Neural progenitor cell (in vitro differentiated cells): ENCODE measurements around the gene SNX32. TPM values are rescaled to one million over a fixed set of nuclear protein-coding genes. Genes with fewer than 3 reads are reported as not detected.

Experiments
- DNase-seq: peaks from one replicate; pipeline ENCODE4 v3.0.0-alpha.2; 2016; ENCODE audit warnings: low spot score
- H2AFZ ChIP-seq: fragments of 200-600 bp; sonication (generic); replicated peaks from 2 replicates; pipeline ENCODE4 v1.6.1; 2016; ENCODE audit warnings: antibody characterized with exemption
- H3F3A ChIP-seq: fragments of 200-600 bp; sonication (generic); 2 replicates; pipeline ENCODE4 v1.6.1; 2016; ENCODE audit warnings: antibody characterized with exemption, low read depth
- H3K27ac ChIP-seq: fragments of 200-600 bp; sonication (generic); 2 replicates; pipeline ENCODE4 v1.5.1; 2016; ENCODE audit warnings: mild to moderate bottlenecking
- H3K27me3 ChIP-seq: fragments of 200-600 bp; sonication (generic); 2 replicates; pipeline ENCODE4 v1.6.1; 2016; ENCODE audit warnings: mild to moderate bottlenecking, moderate library complexity
- H3K36me3 ChIP-seq: fragments of 200-600 bp; sonication (generic); 2 replicates; pipeline ENCODE4 v1.5.1; 2016
- H3K4me1 ChIP-seq: fragments of 200-600 bp; sonication (generic); 2 replicates; pipeline ENCODE4 v1.6.1; 2016; ENCODE audit warnings: mixed run types
- H3K4me2 ChIP-seq: fragments of 200-600 bp; sonication (generic); 2 replicates; pipeline ENCODE4 v1.6.1; 2016
- H3K4me3 ChIP-seq: fragments of 200-600 bp; sonication (generic); 2 replicates; pipeline ENCODE4 v1.5.1; 2016
- H3K79me2 ChIP-seq: fragments of 200-600 bp; sonication (generic); 2 replicates; pipeline ENCODE4 v1.6.1; 2016; ENCODE audit warnings: low read depth
- H3K9ac ChIP-seq: fragments of 200-600 bp; sonication (generic); 2 replicates; pipeline ENCODE4 v1.6.1; 2016
- H3K9me3 ChIP-seq: fragments of 200-600 bp; sonication (generic); 2 replicates; pipeline ENCODE4 v1.5.1; 2016; ENCODE audit warnings: low read depth
- H4K20me1 ChIP-seq: fragments of 200-600 bp; sonication (generic); 2 replicates; pipeline ENCODE4 v1.6.1; 2016; ENCODE audit warnings: low read depth
- H3K27ac Mint-ChIP-seq: 3 replicates; pipeline ENCODE4 v1.8.0; 2021; ENCODE audit warnings: mixed read lengths
- H3K27me3 Mint-ChIP-seq: 2 replicates; pipeline ENCODE4 v1.8.0; 2022; ENCODE audit warnings: low read depth, mild to moderate bottlenecking, inconsistent platforms, moderate library complexity, mixed read lengths; ENCODE audit not compliant: insufficient read depth
- H3K36me3 Mint-ChIP-seq: 3 replicates; pipeline ENCODE4 v1.8.0; 2021; ENCODE audit warnings: mixed read lengths
- H3K4me1 Mint-ChIP-seq: 3 replicates; pipeline ENCODE4 v1.8.0; 2021; ENCODE audit warnings: mixed read lengths
- H3K4me3 Mint-ChIP-seq: 3 replicates; pipeline ENCODE4 v1.8.0; 2021; ENCODE audit warnings: mild to moderate bottlenecking, moderate library complexity, mixed read lengths
- H3K9me3 Mint-ChIP-seq: 3 replicates; pipeline ENCODE4 v1.8.0; 2020; ENCODE audit warnings: mixed read lengths
- EZH2 ChIP-seq: fragments of 200-600 bp; sonication (generic); IDR thresholded peaks from 2 replicates; pipeline ENCODE4 v1.6.1; 2017; ENCODE audit warnings: antibody characterized with exemption, mild to moderate bottlenecking, moderate library complexity
- EZH2phosphoT487 ChIP-seq: fragments of 200-600 bp; sonication (generic); IDR thresholded peaks from 2 replicates; pipeline ENCODE4 v1.6.1; 2017; ENCODE audit warnings: antibody characterized with exemption
- total RNA-seq: library from RNA; depleted of rRNA; stranded (reverse); fragments of >200 nt; gene quantifications from 2 replicates; pipeline ENCODE4 v1.2.3, GENCODE V29; 2015; ENCODE audit warnings: low replicate concordance
- TF ChIP-seq, protein P1 (sequence below): fragments of 200-600 bp; sonication (generic); IDR thresholded peaks from 2 replicates; pipeline ENCODE4 v1.5.1; 2017; ENCODE audit warnings: antibody characterized with exemption, mild to moderate bottlenecking

SNX32 gene
- total RNA-seq, 1 donor from 2014 or later: 1.4 TPM

- Mint-ChIP-seq H3K36me3 (peaks cover 4% of the 10 kb centered on the region), H3K9me3 (no peaks in the 10 kb centered on the region), H3K4me1 (peaks cover 7% of the 10 kb centered on the region), H3K4me3 (no peak overlapping the region), H3K27me3 (peaks cover 4% of the 10 kb centered on the region), H3K27ac (no peak overlapping the region)
- no peaks in the 10 kb centered on the region for H4K20me1 ChIP-seq
- no peak for TF ChIP-seq EZH2
- TF ChIP-seq, protein P1, sequence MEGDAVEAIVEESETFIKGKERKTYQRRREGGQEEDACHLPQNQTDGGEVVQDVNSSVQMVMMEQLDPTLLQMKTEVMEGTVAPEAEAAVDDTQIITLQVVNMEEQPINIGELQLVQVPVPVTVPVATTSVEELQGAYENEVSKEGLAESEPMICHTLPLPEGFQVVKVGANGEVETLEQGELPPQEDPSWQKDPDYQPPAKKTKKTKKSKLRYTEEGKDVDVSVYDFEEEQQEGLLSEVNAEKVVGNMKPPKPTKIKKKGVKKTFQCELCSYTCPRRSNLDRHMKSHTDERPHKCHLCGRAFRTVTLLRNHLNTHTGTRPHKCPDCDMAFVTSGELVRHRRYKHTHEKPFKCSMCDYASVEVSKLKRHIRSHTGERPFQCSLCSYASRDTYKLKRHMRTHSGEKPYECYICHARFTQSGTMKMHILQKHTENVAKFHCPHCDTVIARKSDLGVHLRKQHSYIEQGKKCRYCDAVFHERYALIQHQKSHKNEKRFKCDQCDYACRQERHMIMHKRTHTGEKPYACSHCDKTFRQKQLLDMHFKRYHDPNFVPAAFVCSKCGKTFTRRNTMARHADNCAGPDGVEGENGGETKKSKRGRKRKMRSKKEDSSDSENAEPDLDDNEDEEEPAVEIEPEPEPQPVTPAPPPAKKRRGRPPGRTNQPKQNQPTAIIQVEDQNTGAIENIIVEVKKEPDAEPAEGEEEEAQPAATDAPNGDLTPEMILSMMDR: no peak
- TF ChIP-seq EZH2phosphoT487: no peak
- H3K4me2 ChIP-seq: no peak overlapping the region
- H3F3A ChIP-seq: no peaks in the 10 kb centered on the region
- H3K9ac ChIP-seq: no peak overlapping the region
- no peak overlapping the region for H3K27ac ChIP-seq
- H3K9me3 ChIP-seq: no peaks in the 10 kb centered on the region
- H3K4me1 ChIP-seq: no peaks in the 10 kb centered on the region
- no peak overlapping the region for H2AFZ ChIP-seq
- DNase-seq: no peak
- peaks cover 6% of the 10 kb centered on the region for H3K27me3 ChIP-seq
- H3K36me3 ChIP-seq: no peaks in the 10 kb centered on the region
- no peaks in the 10 kb centered on the region for H3K79me2 ChIP-seq
- H3K4me3 ChIP-seq: no peak overlapping the region
These were observed 21.8 kb upstream of the SNX32 start for GRCh38 chr11:65811764-65812475.

DNA sequence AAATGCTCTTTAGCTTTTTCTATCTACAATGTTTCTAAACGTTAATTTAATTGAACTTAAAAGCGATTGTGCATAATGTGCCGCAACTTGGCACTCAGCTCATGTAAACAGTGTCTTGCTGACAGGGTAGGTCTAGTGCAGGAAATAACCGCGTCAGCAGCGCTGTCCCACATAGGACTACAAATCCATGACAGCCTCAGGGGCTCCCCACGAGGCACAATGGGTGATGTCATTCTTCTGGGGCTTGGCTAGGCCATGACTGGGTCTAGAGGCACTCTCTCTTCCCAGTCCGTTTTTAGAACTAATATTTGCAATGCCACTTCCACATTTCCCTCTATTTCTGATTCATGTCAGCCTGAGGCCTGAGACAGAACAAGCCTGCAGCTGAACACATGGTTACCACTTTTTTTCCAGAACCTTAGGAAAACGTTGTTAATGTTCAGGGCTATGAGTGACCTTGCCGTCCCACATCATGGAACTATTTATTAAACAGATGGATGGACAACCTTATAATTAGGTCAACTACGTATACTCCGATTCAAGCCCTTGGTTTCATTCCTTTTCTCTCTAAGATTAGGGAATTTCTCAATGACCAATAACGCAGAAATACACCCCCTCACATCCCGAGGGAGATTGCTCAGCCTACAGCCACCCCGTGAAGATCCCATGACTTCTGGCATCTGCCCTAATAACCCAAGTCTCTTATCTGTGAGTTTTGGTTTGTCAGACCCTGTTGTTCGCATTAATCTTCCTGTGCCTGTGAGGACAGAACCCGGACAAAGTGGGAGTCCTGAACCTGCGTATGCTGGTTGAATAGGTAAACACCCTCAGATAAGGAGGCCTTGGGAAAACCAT, 19.4 kb upstream of the SNX32 start:
- no peaks in the 10 kb centered on the region for H3K9me3 Mint-ChIP-seq

DNA sequence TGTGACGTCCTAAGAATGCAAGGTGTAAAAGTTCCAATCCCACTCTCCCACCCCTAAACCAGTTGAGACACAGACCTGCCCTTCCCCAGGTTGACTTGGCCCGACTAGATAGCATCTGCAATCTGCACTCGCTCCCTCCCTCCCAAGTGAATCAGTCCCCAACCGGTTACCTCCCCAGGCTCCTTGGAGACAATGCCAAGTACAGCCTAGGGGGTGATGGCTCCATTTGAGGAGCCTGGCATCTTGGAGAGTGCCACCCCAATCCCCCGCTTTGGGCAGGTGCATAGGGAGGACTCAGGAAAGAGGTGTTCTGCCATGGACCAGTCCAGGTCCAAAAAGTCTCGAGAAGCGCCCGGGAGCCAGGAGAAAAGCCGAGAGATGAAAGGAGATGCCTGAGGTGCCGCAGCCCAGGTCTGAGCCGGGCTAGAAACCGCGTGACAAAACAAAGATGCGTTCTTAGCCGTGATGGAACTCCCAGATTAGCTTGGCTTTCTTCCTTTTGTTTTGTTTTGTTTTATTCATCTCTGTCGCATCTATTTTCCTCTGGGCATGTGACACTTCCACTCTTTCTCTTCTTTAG, 18.7 kb upstream of the SNX32 start:
- no peak overlapping the region for H2AFZ ChIP-seq
- Mint-ChIP-seq H3K27me3 (no peaks in the 10 kb centered on the region), H3K27ac (no peak overlapping the region), H3K4me3 (no peak overlapping the region), H3K36me3 (peaks cover 4% of the 10 kb centered on the region), H3K4me1 (peaks cover 9% of the 10 kb centered on the region), H3K9me3 (no peaks in the 10 kb centered on the region)
- H3K79me2 ChIP-seq: no peaks in the 10 kb centered on the region
- no peaks in the 10 kb centered on the region for H3K9me3 ChIP-seq
- TF ChIP-seq, protein P1: no peak
- no peak for TF ChIP-seq EZH2
- TF ChIP-seq EZH2phosphoT487: no peak
- no peak overlapping the region for H3K27ac ChIP-seq
- H3K36me3 ChIP-seq: no peaks in the 10 kb centered on the region
- no peak overlapping the region for H3K4me3 ChIP-seq
- no peak overlapping the region for H3K9ac ChIP-seq
- H3K27me3 ChIP-seq: peaks cover 16% of the 10 kb centered on the region
- H3K4me2 ChIP-seq: no peak overlapping the region
- no peak for DNase-seq
- no peaks in the 10 kb centered on the region for H3K4me1 ChIP-seq
- H3F3A ChIP-seq: no peaks in the 10 kb centered on the region
- H4K20me1 ChIP-seq: no peaks in the 10 kb centered on the region

More for the DNA sequence above, 19.4 kb upstream of the SNX32 start:
- no peak overlapping the region for H2AFZ ChIP-seq
- H3K27ac ChIP-seq: no peak overlapping the region
- H3K4me2 ChIP-seq: no peak overlapping the region
- no peak overlapping the region for H3K4me3 Mint-ChIP-seq
- H3K9me3 ChIP-seq: no peaks in the 10 kb centered on the region
- peaks cover 4% of the 10 kb centered on the region for H3K36me3 Mint-ChIP-seq
- H3K9ac ChIP-seq: no peak overlapping the region
- H3K4me3 ChIP-seq: no peak overlapping the region
- H4K20me1 ChIP-seq: no peaks in the 10 kb centered on the region
- peaks cover 9% of the 10 kb centered on the region for H3K4me1 Mint-ChIP-seq
- no peak overlapping the region for H3K27ac Mint-ChIP-seq
- H3K4me1 ChIP-seq: no peaks in the 10 kb centered on the region
- no peaks in the 10 kb centered on the region for H3K79me2 ChIP-seq
- no peaks in the 10 kb centered on the region for H3K36me3 ChIP-seq
- TF ChIP-seq EZH2phosphoT487: no peak
- TF ChIP-seq EZH2: no peak
- TF ChIP-seq, protein P1: no peak
- no peaks in the 10 kb centered on the region for H3F3A ChIP-seq
- DNase-seq: no peak
- no peaks in the 10 kb centered on the region for H3K27me3 Mint-ChIP-seq
- H3K27me3 ChIP-seq: peaks cover 16% of the 10 kb centered on the region
